SKM-1 treated with dmso at 0.1 percent for 144 hours (cell line): ENCODE data around the gene CST7.

ENCODE experiments used
- DNase-seq: peaks from one replicate; lab custom pipeline; 2025; ENCODE audit not compliant: unreplicated experiment; lab: John Stamatoyannopoulos, UW

CST7 gene

DNA sequence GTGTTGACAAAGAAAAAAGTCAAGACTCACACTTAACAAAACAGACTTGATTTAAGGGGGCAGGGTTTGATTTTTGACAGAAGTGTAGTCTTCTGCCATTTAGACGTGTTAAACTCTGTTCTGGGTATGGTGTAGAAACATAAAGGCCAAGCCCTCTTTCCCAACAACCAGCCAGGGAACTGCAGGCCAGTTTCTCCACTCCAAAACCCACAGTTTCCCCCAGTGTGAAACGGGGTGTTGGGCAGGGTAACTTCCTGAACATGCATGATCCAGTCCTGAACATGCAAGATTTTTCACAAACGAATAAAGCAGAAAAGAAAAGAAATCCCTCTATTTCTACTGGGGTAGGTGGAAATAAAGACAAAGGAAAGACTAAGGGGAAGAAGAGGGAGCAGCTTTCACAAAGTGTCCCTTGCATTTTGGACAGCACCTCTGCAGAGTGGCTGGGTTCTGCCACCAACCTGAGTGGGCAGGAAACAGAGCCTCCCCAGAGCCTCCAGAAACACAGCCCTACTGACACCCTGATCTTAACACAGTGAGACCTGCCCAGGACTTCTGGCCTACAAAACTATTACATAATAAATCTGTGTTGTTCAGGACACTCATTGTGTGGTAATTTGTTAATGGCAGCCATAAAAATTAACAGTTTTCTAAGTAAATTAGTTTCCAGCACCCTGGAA is 36.0 kb downstream of the CST7 start:
- peak; percentile 45 for DNase-seq

DNA sequence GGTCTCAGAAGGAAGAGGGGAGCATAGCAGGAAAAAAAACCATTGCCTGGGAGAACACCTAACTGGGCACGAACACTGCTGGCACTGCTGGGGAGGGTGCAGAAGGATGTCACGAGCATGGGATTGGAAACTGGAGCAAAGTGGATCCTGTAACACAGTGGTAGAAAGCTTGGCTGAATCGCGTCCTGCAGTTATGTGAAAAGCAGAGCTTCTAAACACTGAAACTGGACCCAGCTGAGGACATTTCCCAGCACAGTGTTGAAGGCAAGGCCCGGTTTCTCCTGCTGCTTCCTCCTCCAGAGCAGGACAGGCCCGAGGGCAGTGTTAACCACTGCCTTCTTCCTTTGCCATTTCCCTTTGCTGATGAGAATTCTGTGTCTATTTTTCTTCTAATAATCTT is 36.7 kb downstream of the CST7 start:
- DNase-seq, result no peak

DNA sequence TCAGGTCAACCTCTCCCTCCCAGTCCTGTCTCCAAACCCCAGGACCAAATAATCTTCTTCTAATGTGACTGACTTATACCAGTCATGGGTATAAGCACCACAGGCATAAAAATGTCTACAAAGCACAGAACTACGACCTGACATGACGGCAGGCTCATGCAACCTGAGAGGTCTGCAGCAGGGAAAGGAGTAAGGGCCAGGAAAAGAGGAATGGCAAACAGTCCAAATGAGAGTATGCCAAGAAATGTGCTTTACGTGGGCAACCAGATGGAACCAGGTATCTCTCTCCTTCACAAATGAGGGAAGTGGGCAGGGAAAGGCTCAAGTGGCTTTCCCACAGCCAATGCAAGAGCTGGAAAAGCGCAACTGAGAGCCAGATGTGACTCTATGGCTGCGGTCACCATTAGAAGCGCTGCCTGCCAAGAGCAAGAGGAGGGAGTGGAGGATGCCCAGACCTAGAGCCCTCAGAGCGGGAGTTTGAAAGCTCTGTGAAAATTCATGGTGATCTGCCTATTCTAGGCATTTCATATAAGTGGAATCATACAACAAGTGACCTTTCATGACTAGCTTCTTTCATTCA is 37.5 kb downstream of the CST7 start:
- DNase-seq, result no peak

GRCh38 chr20:24987244-24987643 is 38.2 kb downstream of the CST7 start:
- no peak for DNase-seq

DNA sequence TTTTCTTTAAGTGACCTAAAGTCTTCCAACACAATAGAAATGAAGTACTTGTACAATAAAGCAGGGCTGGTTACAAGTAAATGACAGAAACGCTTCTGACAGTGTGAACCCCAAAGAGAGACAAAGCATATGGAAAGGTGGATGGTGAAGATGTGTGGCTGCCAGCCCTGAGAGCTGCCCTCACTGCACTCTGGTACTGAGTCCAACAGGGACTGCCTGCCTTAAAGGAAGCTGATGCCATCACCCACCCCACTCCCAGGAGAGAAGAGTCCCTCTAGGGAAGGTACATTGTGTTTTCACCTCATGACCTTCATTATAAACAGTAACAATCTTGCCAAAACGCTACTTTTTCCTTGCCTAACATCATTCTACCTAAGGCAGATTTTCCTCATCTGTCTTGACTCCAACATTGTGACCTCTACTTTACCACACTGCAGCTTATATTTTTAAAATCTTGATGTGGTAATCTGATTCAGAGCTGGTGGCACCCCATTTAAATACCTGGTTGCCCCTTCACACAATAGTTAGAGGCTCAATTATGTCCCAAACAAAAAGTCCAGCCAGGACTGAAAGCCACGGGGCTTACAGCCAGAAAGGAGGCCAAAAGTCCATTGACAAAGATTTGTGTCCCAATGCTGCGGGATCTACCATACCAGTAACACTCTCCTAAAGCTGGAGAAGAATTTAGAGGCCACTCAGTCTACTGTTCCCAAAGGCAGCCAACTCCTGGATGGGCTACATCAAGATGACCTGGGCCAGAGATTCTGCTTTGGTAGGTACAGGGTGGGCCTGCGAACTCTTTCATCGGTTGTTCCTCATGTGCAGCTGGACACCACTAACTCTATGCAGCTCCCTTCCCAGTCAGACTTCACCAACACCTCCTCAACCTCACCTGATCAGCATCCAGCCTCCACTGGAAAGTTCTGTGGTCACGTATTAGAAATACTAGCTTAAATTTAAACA is 39.1 kb downstream of the CST7 start:
- no peak for DNase-seq

GRCh38 chr20:24989162-24989561 is 40.1 kb downstream of the CST7 start:
- DNase-seq, result no peak

DNA sequence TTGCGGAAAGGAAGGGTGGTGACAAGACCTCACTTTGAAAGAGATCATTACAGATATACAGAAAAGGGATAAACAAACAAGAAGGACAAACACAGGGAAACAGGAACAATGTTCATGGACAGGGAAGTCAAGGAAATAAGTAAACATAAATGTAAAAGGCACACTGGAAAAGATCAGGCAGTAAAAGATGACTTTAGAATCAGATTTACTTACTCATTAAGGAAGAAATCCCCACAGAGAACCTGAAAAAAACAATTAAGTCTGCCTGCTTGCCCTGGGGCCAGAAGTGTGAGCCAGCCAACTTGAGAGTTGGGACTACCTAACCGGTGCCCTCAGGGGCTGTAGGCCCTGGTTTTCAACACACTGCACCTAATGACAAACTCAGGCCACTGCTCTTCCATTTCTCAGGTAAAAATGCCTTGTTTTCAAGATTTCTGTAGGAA is 41.8 kb downstream of the CST7 start:
- no peak for DNase-seq

DNA sequence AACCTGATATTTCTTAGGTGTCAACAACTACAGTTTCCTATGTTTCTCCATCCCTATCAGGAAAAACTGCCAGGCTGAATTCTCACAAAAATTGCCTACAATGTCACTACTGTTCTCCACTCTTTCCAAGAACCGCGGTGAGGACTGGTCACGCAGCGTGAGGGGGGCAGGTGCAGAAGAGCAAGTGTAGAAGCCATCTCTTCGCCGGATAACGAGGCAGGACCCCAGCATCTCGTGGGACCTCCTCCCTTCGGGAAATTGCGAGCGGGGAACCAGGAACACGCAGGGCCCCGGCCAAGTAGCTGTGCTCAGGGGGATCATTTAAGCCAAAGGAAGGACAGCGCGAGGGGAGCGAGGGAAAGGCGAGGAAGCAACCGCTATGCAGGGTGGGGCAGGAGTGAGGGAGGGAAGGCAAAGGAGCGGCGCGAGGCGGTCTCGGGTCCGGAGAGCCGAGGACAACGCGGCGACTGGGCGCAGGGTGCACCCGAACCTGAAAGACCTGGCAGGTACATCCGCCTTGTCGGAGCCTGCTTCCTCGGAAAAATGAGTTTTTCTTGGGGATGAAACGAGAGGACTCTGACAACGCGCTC is 42.9 kb downstream of the CST7 start:
- DNase-seq, result peak; percentile 20

DNA sequence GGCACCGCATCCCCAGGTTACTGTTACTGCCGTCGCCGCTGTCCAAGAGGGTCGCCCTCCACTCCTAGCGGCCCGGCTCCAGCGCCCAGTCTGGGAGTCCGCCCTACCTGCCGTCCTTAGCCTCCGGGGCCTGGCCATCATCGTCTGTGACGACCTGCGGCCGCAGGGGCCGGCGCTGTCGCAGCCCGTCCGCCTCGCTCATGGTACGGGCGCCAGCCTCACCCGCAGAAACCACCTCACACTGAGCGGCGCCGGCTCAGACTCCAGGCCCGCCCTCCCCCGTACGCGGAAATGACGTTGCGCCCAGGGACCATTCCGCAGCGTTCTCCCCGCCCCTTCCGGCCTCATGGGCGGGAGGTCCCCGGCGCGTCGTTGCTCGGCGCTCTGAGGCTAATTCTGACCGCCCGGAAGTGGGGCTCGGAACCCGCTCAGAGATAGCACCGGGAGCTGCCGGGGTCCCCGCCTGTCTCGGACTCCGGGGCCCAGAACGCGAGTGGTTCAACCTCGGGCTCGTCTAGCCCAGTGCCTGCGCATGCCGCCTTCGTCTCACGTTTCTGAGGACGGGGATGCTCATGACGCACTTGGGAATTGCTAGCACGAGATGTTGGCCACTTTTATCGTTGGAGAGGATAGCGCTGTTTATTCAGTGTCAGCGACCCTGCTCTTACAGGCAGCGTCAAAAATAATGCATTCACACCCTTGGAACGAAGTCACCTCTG is 43.6 kb downstream of the CST7 start, which contains the start of gene APMAP:
Gene APMAP, minus strand, starts transcription at position 265 of the 719 bp plus-strand sequence. Its CDS starts 63 bp downstream, at position 202.
- peak; percentile 89 for DNase-seq

DNA sequence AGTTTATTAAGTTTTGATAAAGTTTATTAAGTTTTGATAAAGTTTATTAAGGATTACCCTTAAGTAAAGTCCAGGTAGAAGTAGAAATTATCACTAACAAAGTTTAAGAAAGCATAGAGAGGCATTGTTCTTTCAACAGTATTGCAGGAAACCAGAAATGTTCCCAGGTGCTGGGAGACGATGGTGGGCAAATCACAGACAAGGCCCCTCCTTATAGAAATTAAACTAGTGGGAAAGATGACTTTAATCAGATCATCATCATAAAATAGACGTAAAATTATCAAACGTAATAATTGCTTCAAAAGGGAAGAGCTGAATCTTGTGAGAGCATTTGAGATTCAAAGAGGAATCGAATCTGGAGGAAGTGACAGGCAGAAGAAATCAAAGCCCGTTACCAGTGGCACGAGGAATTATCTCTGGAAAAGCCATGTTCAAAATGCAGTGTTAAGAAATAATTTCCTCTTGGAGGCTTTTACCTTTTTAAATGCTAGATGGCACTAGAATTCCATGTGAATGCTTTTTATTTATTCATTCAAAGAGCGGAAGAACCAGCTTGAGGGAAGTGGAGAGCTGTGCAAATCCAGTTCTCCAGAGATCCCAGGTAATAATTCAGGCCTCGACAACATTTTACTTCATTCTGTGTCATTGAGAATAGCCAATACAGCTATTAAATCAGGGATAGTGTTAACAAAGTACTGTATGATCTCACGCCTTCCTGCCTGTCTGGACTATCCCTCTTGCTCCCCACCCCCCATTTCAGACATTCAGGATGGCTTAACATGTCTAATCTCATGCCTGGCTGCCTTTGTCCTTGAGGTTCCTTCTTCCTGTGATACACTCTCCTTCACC is 44.5 kb downstream of the CST7 start:
- no peak for DNase-seq

GRCh38 chr20:24994186-24994465 is 45.1 kb downstream of the CST7 start:
- no peak for DNase-seq

GRCh38 chr20:24994470-24995368 is 45.6 kb downstream of the CST7 start:
- DNase-seq, result peak; percentile 58

- no peak for DNase-seq
Measured at GRCh38 chr20:24995741-24996448, 46.8 kb downstream of the CST7 start.

DNA sequence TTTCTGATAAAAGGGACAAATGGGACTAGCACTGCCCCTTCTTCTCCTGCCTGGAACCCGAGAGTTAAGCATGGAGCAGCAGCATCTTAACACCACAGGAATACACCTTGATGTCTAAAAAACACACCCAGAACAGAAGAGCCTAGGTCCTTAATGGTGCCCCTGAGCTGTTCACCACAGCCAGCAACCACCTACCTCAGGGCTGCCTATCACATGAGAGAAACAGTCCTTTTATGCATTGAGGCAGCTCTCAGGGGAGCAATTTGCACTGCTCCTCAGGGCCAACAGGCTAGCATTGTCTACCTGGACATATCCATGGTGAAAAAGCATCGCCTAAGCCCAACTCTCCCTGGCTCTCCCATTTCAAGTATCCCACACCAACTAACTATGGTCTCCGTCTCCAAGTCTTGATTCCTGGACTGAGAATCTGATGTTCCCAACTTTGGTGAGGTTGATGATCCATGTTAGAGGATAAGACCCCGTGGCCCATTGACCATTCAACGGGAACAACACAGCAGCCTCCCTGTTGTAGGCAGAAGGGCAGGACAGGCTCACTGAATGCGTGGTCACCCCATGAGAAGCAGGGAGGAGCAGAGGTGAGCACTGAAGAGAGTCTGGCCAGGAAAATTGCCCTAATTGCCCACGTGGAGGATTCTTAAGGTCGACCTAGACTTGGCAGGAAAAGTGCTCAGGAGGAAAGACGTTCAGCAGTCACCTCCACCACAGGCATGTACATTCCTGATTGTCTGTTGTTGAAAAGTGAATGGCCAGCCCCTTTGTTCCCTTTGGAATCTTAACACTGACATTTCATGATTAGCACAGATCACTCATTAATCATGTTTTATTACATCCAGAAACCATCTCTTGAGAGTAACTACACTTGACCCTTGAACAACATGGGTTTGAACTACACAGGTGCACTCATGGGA is 47.6 kb downstream of the CST7 start:
- no peak for DNase-seq

DNA sequence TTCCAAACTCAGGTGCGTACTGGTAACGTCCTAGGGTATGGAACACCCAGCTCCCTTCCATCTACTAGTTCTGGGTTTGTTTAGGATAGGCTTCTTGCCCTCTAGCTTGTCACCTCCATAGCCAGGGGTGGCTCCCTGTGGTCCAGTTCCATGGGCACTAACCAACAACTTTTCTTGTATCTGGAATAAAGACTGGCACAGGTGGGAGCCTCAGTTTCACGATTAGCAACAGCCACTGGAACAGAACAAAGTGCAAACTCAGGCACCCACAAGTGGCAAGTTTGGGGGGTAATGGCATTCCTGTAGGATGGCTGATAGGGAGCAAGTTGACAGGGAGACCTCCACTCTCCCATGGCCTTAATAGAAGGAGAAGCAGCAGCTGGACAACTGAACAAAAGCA is 49.1 kb downstream of the CST7 start:
- DNase-seq, result no peak

DNA sequence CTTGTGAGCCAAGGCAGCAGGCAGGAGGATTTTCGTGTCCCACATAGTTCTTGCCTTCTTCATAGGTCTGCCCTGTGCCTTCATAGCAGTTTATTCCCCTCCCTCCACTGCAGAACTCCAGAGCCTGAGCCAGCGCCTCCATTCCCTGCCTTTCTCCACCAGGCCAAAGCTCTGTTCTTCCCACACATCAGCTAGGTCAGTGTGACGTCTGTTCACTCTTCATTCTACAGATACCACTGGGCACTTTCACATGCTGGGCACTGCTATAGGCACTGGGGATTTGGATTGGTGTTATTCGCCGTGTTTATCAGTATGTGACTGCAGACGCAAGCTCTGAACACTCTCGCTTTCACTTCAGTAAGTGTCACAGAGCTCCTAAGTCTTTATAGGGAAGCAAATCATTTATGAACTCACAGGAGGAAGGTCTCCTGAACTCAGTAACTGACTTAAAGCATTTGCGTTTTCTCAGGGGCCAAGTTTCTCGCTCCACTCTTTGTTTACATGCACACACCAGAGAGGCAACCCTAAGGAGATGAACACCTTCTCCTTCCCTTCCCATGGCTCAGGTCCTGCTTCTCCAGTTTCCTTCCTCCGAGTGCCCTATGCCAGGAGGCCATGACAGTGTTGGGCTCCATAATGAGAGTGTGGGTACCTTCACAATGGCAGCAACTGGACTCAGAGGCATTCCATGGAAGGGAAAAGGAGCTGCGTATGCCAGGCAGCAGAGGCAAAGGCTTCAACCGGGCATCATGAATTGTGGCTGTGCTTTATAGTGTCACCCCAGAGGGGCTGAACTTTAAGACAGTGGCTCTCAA is 49.8 kb downstream of the CST7 start:
- no peak for DNase-seq
